ENCODE results near the gene MCCD1.

DNA sequence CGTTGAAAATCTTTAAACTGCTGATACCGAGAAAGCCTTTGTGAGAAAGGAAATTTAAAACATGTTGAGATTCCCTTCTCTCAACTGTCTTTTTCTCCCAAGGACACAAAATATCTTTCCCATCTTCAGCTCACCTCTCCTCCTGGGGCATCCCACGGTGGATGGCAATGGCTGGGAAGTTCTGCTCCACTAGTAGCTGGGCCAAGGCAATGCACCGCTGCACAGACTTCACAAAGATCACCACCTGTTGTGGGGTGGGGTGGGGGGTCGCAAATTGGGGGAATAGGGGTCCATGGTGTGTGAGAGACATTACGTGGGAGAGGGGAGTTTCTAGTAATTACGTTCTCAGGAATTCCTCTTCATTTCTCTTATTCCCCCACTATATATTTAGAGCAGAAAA, 2.4 kb downstream of the MCCD1 start:
- TF ChIP-seq, protein P1, sequence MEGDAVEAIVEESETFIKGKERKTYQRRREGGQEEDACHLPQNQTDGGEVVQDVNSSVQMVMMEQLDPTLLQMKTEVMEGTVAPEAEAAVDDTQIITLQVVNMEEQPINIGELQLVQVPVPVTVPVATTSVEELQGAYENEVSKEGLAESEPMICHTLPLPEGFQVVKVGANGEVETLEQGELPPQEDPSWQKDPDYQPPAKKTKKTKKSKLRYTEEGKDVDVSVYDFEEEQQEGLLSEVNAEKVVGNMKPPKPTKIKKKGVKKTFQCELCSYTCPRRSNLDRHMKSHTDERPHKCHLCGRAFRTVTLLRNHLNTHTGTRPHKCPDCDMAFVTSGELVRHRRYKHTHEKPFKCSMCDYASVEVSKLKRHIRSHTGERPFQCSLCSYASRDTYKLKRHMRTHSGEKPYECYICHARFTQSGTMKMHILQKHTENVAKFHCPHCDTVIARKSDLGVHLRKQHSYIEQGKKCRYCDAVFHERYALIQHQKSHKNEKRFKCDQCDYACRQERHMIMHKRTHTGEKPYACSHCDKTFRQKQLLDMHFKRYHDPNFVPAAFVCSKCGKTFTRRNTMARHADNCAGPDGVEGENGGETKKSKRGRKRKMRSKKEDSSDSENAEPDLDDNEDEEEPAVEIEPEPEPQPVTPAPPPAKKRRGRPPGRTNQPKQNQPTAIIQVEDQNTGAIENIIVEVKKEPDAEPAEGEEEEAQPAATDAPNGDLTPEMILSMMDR (IDR thresholded peaks at IDR 0.05), result no peak
- no peak for TF ChIP-seq POLR2A (IDR thresholded peaks at IDR 0.05)
- TF ChIP-seq POLR2AphosphoS5 (IDR thresholded peaks at IDR 0.05), result no peak

Measured in suprapubic skin (tissue), 4 donors.